Measurements from ENCODE around the gene ZKSCAN8.

GRCh38 chr6:28207510-28208110, 65.9 kb downstream of the ZKSCAN8 start:
- no peak for TF ChIP-seq PBX3 (IDR thresholded peaks at IDR 0.05)
- TF ChIP-seq CTCF (IDR thresholded peaks at IDR 0.05) = no peak
- no peak for TF ChIP-seq TAF1 (IDR thresholded peaks at IDR 0.05; ENCODE audit: borderline replicate concordance, low read depth, low read length)

Data from SK-N-SH (cell line).